Endothelial cell of umbilical vein (primary cell): ENCODE results near the gene HIVEP1. TPM values are rescaled to one million over a fixed set of nuclear protein-coding genes. Genes with fewer than 3 reads are reported as not detected.

Experiments
- BruUV-seq: library from RNA; stranded (reverse); fragments of 400-500 nt; replicated peaks from 2 replicates; lab custom pipeline; 2021; lab: Mats Ljungman, UMichigan
- CTCF ChIA-PET: fragments of 300-600, 350-600 bp; sonication (Branson Sonifier 250); formaldehyde crosslinking; loops from one replicate; lab custom pipeline; 2021; ENCODE audit warnings: antibody characterized with exemption, inconsistent platforms; lab: Charles Lee
- POLR2A ChIA-PET: fragments of 300-600, 350-600 bp; sonication (Branson Sonifier 250); formaldehyde crosslinking; loops from one replicate; lab custom pipeline; 2021; ENCODE audit warnings: antibody characterized with exemption, inconsistent platforms; lab: Charles Lee
- DNase-seq: peaks from one replicate; pipeline ENCODE4 v3.0.0-alpha.2; 2011; ENCODE audit warnings: low read depth, low spot score
- FAIRE-seq: peaks from 2 replicates; lab custom pipeline; 2011; peaks lifted over from hg19 to GRCh38; lab: Jason Lieb, UNC
- H2AFZ ChIP-seq: 2 replicates; pipeline ENCODE4 v1.6.0; 2012; ENCODE audit warnings: low read depth, low read length, control low read depth, inconsistent platforms
- H3K27ac ChIP-seq: 2 replicates; pipeline ENCODE4 v1.5.1; 2011; ENCODE audit warnings: low read depth, mild to moderate bottlenecking, control low read depth, low read length, moderate library complexity; ENCODE audit not compliant: insufficient read depth
- H3K27me3 ChIP-seq, 2 experiments: 2 replicates each; pipeline versions ENCODE4 v1.6.0 to v1.6.1; 2011; ENCODE audit warnings: low read length in 2 of 2, mixed read lengths in 1 of 2; ENCODE audit not compliant: control insufficient read depth in 2 of 2, insufficient read depth in 2 of 2
- H3K36me3 ChIP-seq, 2 experiments: 2 replicates in 1 of 2; 3 replicates in 1 of 2; pipeline ENCODE4 v1.5.1; 2011; ENCODE audit warnings: low read length in 2 of 2, mild to moderate bottlenecking in 1 of 2, moderate library complexity in 1 of 2; ENCODE audit not compliant: control insufficient read depth in 2 of 2, insufficient read depth in 2 of 2; ENCODE audit errors: extremely low read depth in 1 of 2
- H3K4me1 ChIP-seq: 3 replicates; pipeline ENCODE4 v1.5.1; 2011; ENCODE audit warnings: mild to moderate bottlenecking, low read length; ENCODE audit not compliant: control insufficient read depth, insufficient read depth; ENCODE audit errors: extremely low read depth
- H3K4me2 ChIP-seq: 2 replicates; pipeline ENCODE4 v1.6.1; 2011; ENCODE audit warnings: low read length, control low read depth, mixed read lengths; ENCODE audit not compliant: insufficient read depth
- H3K4me3 ChIP-seq, 3 experiments: fragments of 200-600 bp in 1 of 3; sonication (generic), shearing (Covaris generic) in 1 of 3; replicated peaks in 1 of 3; 2 replicates each; pipeline ENCODE4 v1.5.1; 2011 to 2016; ENCODE audit warnings: control low read depth in 3 of 3, low read length in 3 of 3, mild to moderate bottlenecking in 2 of 3, inconsistent platforms in 1 of 3, low read depth in 1 of 3, moderate library complexity in 1 of 3; ENCODE audit not compliant: insufficient read depth in 1 of 3
- H3K79me2 ChIP-seq: 2 replicates; pipeline ENCODE4 v1.6.0; 2012; ENCODE audit warnings: low read length, inconsistent platforms; ENCODE audit not compliant: control insufficient read depth, insufficient read depth
- H3K9ac ChIP-seq: replicated peaks from 2 replicates; pipeline ENCODE3; 2011; ENCODE audit warnings: low read length, control low read depth; ENCODE audit not compliant: insufficient read depth; ENCODE audit errors: extremely low read depth
- H3K9me1 ChIP-seq: replicated peaks from 3 replicates; pipeline ENCODE4 v1.6.0; 2011; ENCODE audit warnings: mild to moderate bottlenecking, low read length; ENCODE audit not compliant: control insufficient read depth, insufficient read depth; ENCODE audit errors: extremely low read depth
- H3K9me3 ChIP-seq: replicated peaks from 2 replicates; pipeline ENCODE4 v1.5.1; 2012; ENCODE audit warnings: low read length, inconsistent platforms; ENCODE audit not compliant: control insufficient read depth, insufficient read depth
- H4K20me1 ChIP-seq: replicated peaks from 2 replicates; pipeline ENCODE3; 2011; ENCODE audit warnings: mild to moderate bottlenecking, low read length; ENCODE audit not compliant: control insufficient read depth, insufficient read depth; ENCODE audit errors: extremely low read depth
- GATA2 ChIP-seq: IDR thresholded peaks from 2 replicates; pipeline ENCODE4 v1.7.0; 2011; ENCODE audit warnings: low read depth, mild to moderate bottlenecking, moderate library complexity, mixed read lengths, low read length; ENCODE audit not compliant: insufficient read length, insufficient read depth
- JUN ChIP-seq: IDR thresholded peaks from 2 replicates; pipeline ENCODE4 v1.6.1; 2011; ENCODE audit warnings: borderline replicate concordance, low read depth; ENCODE audit not compliant: insufficient read length, insufficient read depth
- MAX ChIP-seq: IDR thresholded peaks from 2 replicates; pipeline ENCODE4 v1.6.1; 2011; ENCODE audit not compliant: insufficient read depth, insufficient read length
- dilution Hi-C: fragments of 300-500 bp; cut with MboI; formaldehyde crosslinking; loops from one replicate; pipeline ENCODE4 v1.15.0; 2019; ENCODE audit warnings: low sequenced_read_pairs; ENCODE audit not compliant: extremely low pct_ligation_motif_present
- intact Hi-C: fragments of 100-400 bp; cut with micrococcal nuclease; formaldehyde crosslinking; loops from one replicate; pipeline ENCODE4 v1.10.0; 2022
- polyA plus RNA-seq, 4 experiments: library from polyadenylated mRNA; depleted of rRNA in 3 of 4; stranded (reverse) in 3 of 4; unstranded in 1 of 4; fragments of >200 nt; gene quantifications; 2 replicates each; pipeline versions ENCODE4 v1.2.1 to v1.2.3, GENCODE V29; 2011 to 2012; ENCODE audit warnings: missing spikeins in 1 of 4
- total RNA-seq: library from RNA; stranded (reverse); gene quantifications from 2 replicates; pipeline ENCODE4 v1.2.3, GENCODE V29; 2021

HIVEP1 gene
- total and polyA plus RNA-seq, 2 donors (not counting 3 experiments of a cell fraction or from before 2014, with no cell fraction given): 33.5 to 49.2 TPM

GRCh38 chr6:12065321-12066140, 53.4 kb downstream of the HIVEP1 start:
- Histone ChIP-seq H2AFZ (no peak overlapping the region), H3K9me3 (no peaks in the 10 kb centered on the region), H3K79me2 (peaks cover 31% of the 10 kb centered on the region), H3K9me1 (no peaks in the 10 kb centered on the region), H3K4me3 (no peak overlapping the region), H3K9ac (no peak overlapping the region), H3K36me3 (no peaks in the 10 kb centered on the region), H3K27ac (no peak overlapping the region), H3K27me3 (no peaks in the 10 kb centered on the region), H3K4me1 (peaks cover 20% of the 10 kb centered on the region), H3K4me2 (no peak overlapping the region), H4K20me1 (peaks cover 14% of the 10 kb centered on the region)
- POLR2A ChIA-PET: interaction anchor here (1.1 kb wide), 1 partner anchor 224 kb away, joined by 3 read pairs; no protein-coding TSS in a partner anchor
- dilution Hi-C loops (no loop called here), intact Hi-C loops (loop anchor here (5.0 to 10.0 kb wide), 2 partner anchors 167 to 539 kb away; no protein-coding TSS in a partner anchor)
- no peak for TF ChIP-seq MAX
- CTCF ChIA-PET: interaction anchor here (0.8 to 2.4 kb wide), 9 partner anchors 10 to 410 kb away, joined by 3 to 16 read pairs (median 4); no protein-coding TSS in a partner anchor
- no peak for DNase-seq
- FAIRE-seq: no peak
- BruUV-seq: no TSS peak

GRCh38 chr6:12066297-12066696, 54.2 kb downstream of the HIVEP1 start:
- DNase-seq: peak; percentile 77

More at GRCh38 chr6:12066297-12066696, 54.2 kb downstream of the HIVEP1 start:
- ChIA-PET POLR2A (interaction anchor here (1.1 kb wide), 1 partner anchor 223 kb away, joined by 3 read pairs; no protein-coding TSS in a partner anchor), CTCF (interaction anchor here (0.8 to 2.4 kb wide), 8 partner anchors 9 to 411 kb away, joined by 3 to 16 read pairs (median 4); no protein-coding TSS in a partner anchor)
- dilution Hi-C loops: no loop called here
- no peak overlapping the region for H2AFZ ChIP-seq
- H3K4me1 ChIP-seq: peaks cover 27% of the 10 kb centered on the region
- peaks cover 14% of the 10 kb centered on the region for H4K20me1 ChIP-seq
- H3K9ac ChIP-seq: no peak overlapping the region
- H3K27me3 ChIP-seq: no peaks in the 10 kb centered on the region
- no peaks in the 10 kb centered on the region for H3K9me1 ChIP-seq
- BruUV-seq: no TSS peak
- TF ChIP-seq GATA2 (no peak), JUN (peak; percentile 36)
- peak overlapping the region; percentile 26 for H3K4me2 ChIP-seq
- intact Hi-C loops: loop anchor here (5.0 to 10.0 kb wide), 2 partner anchors 166 to 539 kb away; no protein-coding TSS in a partner anchor
- no peak overlapping the region for H3K4me3 ChIP-seq
- H3K36me3 ChIP-seq: no peaks in the 10 kb centered on the region
- FAIRE-seq: peak; percentile 93
- peaks cover 25% of the 10 kb centered on the region for H3K79me2 ChIP-seq
- H3K9me3 ChIP-seq: no peaks in the 10 kb centered on the region
- no peak overlapping the region for H3K27ac ChIP-seq
